ENCODE results near the gene BMAL1.

DNA sequence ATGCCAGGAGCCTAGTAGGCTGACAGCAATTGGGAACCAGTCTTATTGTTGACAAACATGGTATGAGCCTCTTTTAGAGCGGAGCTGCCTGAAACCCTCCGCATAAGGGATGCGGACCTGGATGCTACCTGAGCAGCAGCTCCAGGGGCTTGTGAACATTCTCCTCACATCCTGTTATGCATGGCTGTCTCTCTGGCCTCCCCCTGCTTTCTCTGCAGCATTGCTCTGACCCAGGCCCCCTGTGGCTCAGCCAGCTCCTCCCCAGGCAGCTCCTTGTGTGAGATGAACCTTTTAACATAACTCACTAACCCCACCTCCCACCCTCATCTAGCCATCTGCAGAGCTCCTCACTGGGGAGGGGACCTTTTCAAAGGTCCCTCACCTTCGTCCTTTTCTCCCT is 6.0 kb downstream of the BMAL1 start:
- TF ChIP-seq, protein P1, sequence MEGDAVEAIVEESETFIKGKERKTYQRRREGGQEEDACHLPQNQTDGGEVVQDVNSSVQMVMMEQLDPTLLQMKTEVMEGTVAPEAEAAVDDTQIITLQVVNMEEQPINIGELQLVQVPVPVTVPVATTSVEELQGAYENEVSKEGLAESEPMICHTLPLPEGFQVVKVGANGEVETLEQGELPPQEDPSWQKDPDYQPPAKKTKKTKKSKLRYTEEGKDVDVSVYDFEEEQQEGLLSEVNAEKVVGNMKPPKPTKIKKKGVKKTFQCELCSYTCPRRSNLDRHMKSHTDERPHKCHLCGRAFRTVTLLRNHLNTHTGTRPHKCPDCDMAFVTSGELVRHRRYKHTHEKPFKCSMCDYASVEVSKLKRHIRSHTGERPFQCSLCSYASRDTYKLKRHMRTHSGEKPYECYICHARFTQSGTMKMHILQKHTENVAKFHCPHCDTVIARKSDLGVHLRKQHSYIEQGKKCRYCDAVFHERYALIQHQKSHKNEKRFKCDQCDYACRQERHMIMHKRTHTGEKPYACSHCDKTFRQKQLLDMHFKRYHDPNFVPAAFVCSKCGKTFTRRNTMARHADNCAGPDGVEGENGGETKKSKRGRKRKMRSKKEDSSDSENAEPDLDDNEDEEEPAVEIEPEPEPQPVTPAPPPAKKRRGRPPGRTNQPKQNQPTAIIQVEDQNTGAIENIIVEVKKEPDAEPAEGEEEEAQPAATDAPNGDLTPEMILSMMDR (IDR thresholded peaks at IDR 0.05) = no peak
- no peak for TF ChIP-seq POLR2A (IDR thresholded peaks at IDR 0.05)

All from uterus (tissue), 2 donors.